PFSK-1 (cell line): ENCODE results near the gene DISC1.

Experiments used
- POLR2AphosphoS5 ChIP-seq: IDR thresholded peaks from 2 replicates; pipeline ENCODE4 v1.6.1; 2012; ENCODE audit warnings: low read depth, mild to moderate bottlenecking, control low read depth, low read length, moderate library complexity
- SIN3A ChIP-seq: IDR thresholded peaks from 2 replicates; pipeline ENCODE4 v1.6.1; 2012; ENCODE audit warnings: mild to moderate bottlenecking, low read length, moderate library complexity, borderline replicate concordance; ENCODE audit not compliant: insufficient read depth
- TAF1 ChIP-seq: IDR thresholded peaks from 2 replicates; pipeline ENCODE4 v1.6.1; 2012; ENCODE audit warnings: low read length, control low read depth, borderline replicate concordance; ENCODE audit not compliant: insufficient read depth
- TF ChIP-seq, protein P1 (sequence below), 2 experiments: IDR thresholded peaks; 2 replicates each; pipeline versions ENCODE4 v1.6.1 to v1.8.0; 2011 to 2012; ENCODE audit warnings: low read depth in 2 of 2, low read length in 2 of 2, control low read depth in 1 of 2, inconsistent platforms in 1 of 2, mild to moderate bottlenecking in 1 of 2, moderate library complexity in 1 of 2; ENCODE audit not compliant: insufficient read depth in 1 of 2

GRCh38 chr1:232038706-232039677, 412.4 kb downstream of the DISC1 start:
- TF ChIP-seq, protein P1, sequence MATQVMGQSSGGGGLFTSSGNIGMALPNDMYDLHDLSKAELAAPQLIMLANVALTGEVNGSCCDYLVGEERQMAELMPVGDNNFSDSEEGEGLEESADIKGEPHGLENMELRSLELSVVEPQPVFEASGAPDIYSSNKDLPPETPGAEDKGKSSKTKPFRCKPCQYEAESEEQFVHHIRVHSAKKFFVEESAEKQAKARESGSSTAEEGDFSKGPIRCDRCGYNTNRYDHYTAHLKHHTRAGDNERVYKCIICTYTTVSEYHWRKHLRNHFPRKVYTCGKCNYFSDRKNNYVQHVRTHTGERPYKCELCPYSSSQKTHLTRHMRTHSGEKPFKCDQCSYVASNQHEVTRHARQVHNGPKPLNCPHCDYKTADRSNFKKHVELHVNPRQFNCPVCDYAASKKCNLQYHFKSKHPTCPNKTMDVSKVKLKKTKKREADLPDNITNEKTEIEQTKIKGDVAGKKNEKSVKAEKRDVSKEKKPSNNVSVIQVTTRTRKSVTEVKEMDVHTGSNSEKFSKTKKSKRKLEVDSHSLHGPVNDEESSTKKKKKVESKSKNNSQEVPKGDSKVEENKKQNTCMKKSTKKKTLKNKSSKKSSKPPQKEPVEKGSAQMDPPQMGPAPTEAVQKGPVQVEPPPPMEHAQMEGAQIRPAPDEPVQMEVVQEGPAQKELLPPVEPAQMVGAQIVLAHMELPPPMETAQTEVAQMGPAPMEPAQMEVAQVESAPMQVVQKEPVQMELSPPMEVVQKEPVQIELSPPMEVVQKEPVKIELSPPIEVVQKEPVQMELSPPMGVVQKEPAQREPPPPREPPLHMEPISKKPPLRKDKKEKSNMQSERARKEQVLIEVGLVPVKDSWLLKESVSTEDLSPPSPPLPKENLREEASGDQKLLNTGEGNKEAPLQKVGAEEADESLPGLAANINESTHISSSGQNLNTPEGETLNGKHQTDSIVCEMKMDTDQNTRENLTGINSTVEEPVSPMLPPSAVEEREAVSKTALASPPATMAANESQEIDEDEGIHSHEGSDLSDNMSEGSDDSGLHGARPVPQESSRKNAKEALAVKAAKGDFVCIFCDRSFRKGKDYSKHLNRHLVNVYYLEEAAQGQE (IDR thresholded peaks at IDR 0.05; ENCODE audit: insufficient read depth in 1 of 2, low read depth in 2 of 2, low read length in 2 of 2), result no peak
- TF ChIP-seq SIN3A (no peak), TAF1 (no peak), POLR2AphosphoS5 (no peak)
